D721Med (cell line): ENCODE data around the gene NME2.
"Not testable (repeated sequence)": the region's sequence is repeated elsewhere in the genome, so short reads cannot be mapped to it uniquely, and the experiment has no call there.

Experiments
- DNase-seq: peaks from one replicate; pipeline ENCODE4 v3.0.0; 2011; ENCODE audit warnings: low spot score; ENCODE audit not compliant: insufficient read length
- FAIRE-seq: peaks from 2 replicates; lab custom pipeline; 2011; peaks lifted over from hg19 to GRCh38; lab: Jason Lieb, UNC
- CTCF ChIP-seq: IDR thresholded peaks from 2 replicates; pipeline ENCODE4 v1.5.1; 2012; ENCODE audit warnings: mild to moderate bottlenecking, control low read depth; ENCODE audit not compliant: insufficient read depth; ENCODE audit errors: missing control alignments

NME2 gene

DNA sequence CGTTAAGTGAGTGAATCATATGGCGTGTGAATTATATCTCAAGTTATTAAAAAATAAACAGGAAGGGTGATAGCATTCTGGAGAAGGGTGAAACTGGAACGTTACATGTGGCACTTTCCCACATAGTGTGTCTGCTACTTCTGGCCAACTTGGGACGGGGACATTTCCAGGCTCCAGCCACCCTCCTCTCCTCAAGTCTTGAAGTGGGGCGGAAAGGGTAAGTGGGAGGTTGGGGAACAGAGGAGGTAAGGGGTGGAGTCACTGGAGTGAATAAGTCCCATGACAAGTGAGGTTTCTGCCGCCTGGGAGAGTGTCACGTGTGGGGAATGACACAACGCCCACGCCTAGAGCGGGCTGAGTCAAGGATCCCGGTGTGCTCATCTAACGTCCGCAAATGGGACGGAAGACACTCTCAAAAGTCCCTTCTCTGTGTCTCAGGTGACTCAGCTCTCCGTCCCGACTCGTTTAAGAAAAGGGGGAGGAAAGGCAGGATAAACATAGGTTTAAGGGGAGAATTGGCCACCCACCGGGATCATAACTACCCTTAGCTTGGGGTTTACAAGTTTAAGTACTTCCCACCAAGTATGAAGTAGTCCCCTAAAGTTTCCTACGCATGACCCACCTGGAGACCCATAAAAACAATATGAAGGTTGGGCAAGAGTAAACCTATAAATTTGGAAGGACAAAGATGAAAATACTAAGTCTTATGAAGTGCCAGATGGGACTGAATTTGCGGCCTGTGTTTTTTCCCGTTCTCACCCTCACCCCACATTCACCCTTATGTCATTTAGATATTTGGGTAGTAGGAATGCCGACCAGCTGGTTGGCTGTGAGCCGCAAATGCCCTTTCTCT, 44.4 kb upstream of the NME2 start:
- DNase-seq = no peak
- no peak for FAIRE-seq
- no peak for TF ChIP-seq CTCF

DNA sequence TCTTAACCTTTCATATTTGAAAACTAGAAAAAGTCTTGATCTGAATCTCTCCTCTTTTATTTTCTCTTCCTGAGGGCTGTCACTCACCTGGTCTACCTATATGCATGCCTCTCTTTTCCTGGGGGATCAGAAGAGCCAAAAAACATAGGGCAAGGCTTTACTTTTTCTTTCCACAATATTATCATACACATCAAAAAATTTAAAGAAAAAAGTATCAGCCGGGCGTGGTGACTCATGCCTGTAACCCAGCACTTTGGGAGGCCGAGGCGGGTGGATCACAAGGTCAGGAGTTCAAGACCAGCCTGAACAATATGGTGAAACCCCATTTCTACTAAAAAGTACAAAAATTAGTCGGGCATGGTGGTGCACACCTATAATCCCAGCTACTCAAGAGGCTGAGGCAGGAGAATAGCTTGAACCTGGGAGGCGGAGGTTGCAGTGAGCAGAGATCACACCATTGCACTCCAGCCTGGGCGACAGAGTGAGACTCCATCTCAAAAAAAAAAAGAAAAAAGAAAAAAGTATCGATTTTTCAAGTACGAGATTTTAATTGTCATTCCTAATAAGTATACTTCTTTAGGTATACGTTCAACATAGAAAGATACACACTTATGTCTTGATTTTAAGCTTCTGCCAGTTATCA, 43.6 kb upstream of the NME2 start:
- not testable (repeated sequence) for FAIRE-seq, DNase-seq

DNA sequence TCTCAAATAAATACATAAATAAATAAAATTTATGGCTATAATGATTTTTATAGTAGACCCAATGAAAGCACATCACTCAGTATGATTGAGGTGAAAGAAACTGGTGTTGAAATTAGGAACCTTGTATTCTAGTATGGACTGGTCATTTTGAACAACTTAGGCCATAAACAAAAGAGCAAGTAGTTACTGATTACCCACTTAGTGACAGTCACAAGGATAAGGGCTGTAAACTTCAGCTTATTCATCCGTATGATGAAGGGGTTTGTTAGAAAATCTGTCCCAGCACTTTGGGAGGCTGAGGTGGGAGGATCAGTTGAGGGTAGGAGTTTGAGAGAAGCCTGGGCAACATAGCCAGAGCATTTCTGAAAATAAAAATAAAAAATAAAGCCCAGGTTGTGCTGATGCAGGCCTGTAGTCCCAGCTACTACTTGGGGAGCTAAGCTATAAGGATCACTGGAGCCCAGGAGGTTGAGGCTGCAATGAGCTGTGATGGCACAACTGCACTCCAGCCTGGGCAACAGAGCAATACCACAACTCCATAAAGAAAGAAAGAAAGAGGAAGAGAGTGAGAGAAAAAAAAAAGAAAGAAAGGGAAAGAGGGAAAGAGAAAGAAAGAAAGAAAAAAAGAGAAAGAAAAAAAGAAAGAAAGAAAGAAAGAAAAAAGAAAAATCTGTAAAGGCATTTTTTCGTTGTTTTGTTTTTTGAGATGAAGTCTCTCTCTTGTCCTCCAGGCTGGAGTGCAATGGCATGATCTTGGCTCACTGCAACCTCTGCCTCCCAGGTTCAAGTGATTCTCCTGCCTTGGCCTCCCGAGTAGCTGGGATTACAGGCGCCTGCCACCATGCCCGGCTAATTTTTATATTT, 41.3 kb upstream of the NME2 start:
- no peak for TF ChIP-seq CTCF
- no peak for DNase-seq
- no peak for FAIRE-seq

GRCh38 chr17:51128076-51128475, 38.1 kb upstream of the NME2 start:
- FAIRE-seq (no peak), DNase-seq (no peak)
- TF ChIP-seq CTCF = no peak

GRCh38 chr17:51132964-51133319, 33.3 kb upstream of the NME2 start:
- no peak for FAIRE-seq
- no peak for TF ChIP-seq CTCF
- no peak for DNase-seq

- DNase-seq (no peak), FAIRE-seq (no peak)
- TF ChIP-seq CTCF = no peak
Measured at GRCh38 chr17:51133365-51133764, 32.8 kb upstream of the NME2 start.

DNA sequence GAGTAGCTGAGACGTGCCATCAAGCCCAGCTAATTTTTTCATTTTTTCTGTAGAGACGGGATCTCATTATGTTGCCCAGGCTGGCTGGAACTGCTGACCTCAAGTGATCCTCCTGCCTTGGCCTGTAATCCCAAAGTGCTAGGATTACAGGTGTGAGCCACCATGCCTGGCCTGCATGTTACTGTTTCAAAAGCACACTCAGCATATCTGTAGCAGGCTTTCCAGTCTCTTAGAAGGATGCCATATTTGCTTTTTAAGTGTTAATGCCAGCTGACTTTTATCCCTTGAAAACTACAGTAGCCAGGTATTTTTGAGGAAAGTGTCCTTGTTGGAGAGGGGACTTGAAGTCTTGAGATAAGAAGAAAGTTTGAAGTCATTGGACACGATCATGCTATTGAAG, 30.3 kb upstream of the NME2 start:
- TF ChIP-seq CTCF = no peak
- no peak for FAIRE-seq
- DNase-seq = no peak
